HL-60 (cell line): ENCODE measurements around the gene ANXA2.

Experiments used
- DNase-seq, 2 experiments: peaks; one replicate each; pipeline ENCODE4 v3.0.0-alpha.2; 2010 to 2020; ENCODE audit warnings: low read depth in 1 of 2, low spot score in 1 of 2
- H3K27ac ChIP-seq: fragments of 250-450 bp; sonication (Bioruptor Pico); replicated peaks from 2 replicates; pipeline ENCODE4 v1.5.1; 2020; ENCODE audit warnings: mild to moderate bottlenecking, moderate library complexity
- H3K27me3 ChIP-seq: fragments of 250-450 bp; sonication (Bioruptor Pico); 2 replicates; pipeline ENCODE4 v1.5.1; 2021; ENCODE audit warnings: mild to moderate bottlenecking, moderate library complexity; ENCODE audit not compliant: insufficient read depth, poor library complexity, severe bottlenecking
- H3K4me3 ChIP-seq: replicated peaks from 2 replicates; pipeline ENCODE4 v1.5.1; 2011; ENCODE audit warnings: mild to moderate bottlenecking, control low read depth, low read length; ENCODE audit not compliant: insufficient read depth
- GABPA ChIP-seq: IDR thresholded peaks from 2 replicates; pipeline ENCODE4 v1.6.1; 2012; ENCODE audit warnings: low read depth
- POLR2AphosphoS5 ChIP-seq: IDR thresholded peaks from 2 replicates; pipeline ENCODE4 v1.6.1; 2012; ENCODE audit warnings: low read depth
- REST ChIP-seq: IDR thresholded peaks from 2 replicates; pipeline ENCODE4 v1.6.1; 2012; ENCODE audit warnings: low read depth; ENCODE audit not compliant: insufficient replicate concordance
- SPI1 ChIP-seq: IDR thresholded peaks from 2 replicates; pipeline ENCODE4 v1.6.1; 2012; ENCODE audit warnings: low read depth, mild to moderate bottlenecking, borderline replicate concordance
- TF ChIP-seq, protein P1 (sequence below): IDR thresholded peaks from one replicate; pipeline ENCODE4 v1.5.1; 2011; ENCODE audit warnings: low read length, control low read depth, inconsistent platforms; ENCODE audit not compliant: insufficient read depth

The ANXA2 gene

GRCh38 chr15:60345598-60345997, 52.2 kb downstream of the ANXA2 start:
- no peak overlapping the region for H3K4me3 ChIP-seq
- TF ChIP-seq, protein P1, sequence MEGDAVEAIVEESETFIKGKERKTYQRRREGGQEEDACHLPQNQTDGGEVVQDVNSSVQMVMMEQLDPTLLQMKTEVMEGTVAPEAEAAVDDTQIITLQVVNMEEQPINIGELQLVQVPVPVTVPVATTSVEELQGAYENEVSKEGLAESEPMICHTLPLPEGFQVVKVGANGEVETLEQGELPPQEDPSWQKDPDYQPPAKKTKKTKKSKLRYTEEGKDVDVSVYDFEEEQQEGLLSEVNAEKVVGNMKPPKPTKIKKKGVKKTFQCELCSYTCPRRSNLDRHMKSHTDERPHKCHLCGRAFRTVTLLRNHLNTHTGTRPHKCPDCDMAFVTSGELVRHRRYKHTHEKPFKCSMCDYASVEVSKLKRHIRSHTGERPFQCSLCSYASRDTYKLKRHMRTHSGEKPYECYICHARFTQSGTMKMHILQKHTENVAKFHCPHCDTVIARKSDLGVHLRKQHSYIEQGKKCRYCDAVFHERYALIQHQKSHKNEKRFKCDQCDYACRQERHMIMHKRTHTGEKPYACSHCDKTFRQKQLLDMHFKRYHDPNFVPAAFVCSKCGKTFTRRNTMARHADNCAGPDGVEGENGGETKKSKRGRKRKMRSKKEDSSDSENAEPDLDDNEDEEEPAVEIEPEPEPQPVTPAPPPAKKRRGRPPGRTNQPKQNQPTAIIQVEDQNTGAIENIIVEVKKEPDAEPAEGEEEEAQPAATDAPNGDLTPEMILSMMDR: no peak
- TF ChIP-seq REST (no peak), GABPA (no peak), POLR2AphosphoS5 (no peak), SPI1 (no peak)
- H3K27ac ChIP-seq: no peak overlapping the region
- no peak for DNase-seq
- H3K27me3 ChIP-seq: no peaks in the 10 kb centered on the region

- DNase-seq: no peak
- no peak overlapping the region for H3K27ac ChIP-seq
- H3K27me3 ChIP-seq: no peaks in the 10 kb centered on the region
- TF ChIP-seq POLR2AphosphoS5 (no peak), SPI1 (no peak), REST (no peak), GABPA (no peak)
- TF ChIP-seq, protein P1: no peak
- no peak overlapping the region for H3K4me3 ChIP-seq
Observed at GRCh38 chr15:60344987-60345386, 52.8 kb downstream of the ANXA2 start.

DNA sequence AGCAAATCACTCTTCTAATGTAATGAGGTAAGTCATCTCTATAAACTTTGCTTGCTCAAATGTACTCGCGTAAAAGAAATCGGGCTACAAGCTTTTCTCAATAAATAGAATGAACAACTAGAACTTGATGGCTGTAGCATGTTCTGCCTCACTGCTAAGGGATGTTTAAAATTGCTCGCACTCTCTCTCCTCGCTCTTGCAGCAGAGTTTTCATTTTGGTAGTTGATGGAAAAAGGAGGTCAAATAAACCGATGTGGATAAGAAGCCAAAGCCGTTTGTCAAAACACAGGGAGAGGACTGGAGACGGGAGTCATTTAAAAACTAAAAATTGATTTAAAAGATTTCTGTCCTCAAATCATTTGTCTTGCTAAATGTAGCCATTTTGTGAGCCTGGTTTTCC, 53.3 kb downstream of the ANXA2 start:
- Histone ChIP-seq H3K27me3 (no peaks in the 10 kb centered on the region), H3K4me3 (no peak overlapping the region), H3K27ac (no peak overlapping the region)
- TF ChIP-seq REST (no peak), SPI1 (no peak), GABPA (no peak), POLR2AphosphoS5 (no peak)
- TF ChIP-seq, protein P1: no peak
- no peak for DNase-seq
